OCI-LY1 (cell line): ENCODE data around the gene ZNF536.
"Not testable (repeated sequence)": the region's sequence is repeated elsewhere in the genome, so short reads cannot be mapped to it uniquely, and the experiment has no call there.

Experiments
- H2AFZ ChIP-seq: fragments of 200-600 bp; sonication (generic), shearing (Covaris generic); 2 replicates; pipeline ENCODE4 v1.6.0; 2014; ENCODE audit warnings: antibody characterized with exemption, mild to moderate bottlenecking, low read length
- H3F3A ChIP-seq: fragments of 200-600 bp; sonication (generic), shearing (Covaris generic); 2 replicates; pipeline ENCODE4 v1.6.0; 2014; ENCODE audit warnings: mild to moderate bottlenecking, antibody characterized with exemption, low read length, moderate library complexity; ENCODE audit not compliant: insufficient read depth
- H3K27ac ChIP-seq: fragments of 200-600 bp; sonication (generic); 2 replicates; pipeline ENCODE4 v1.5.1; 2014; ENCODE audit warnings: low read length, mixed run types, mild to moderate bottlenecking, low read depth; ENCODE audit not compliant: poor library complexity, severe bottlenecking
- H3K27me3 ChIP-seq: fragments of 200-600 bp; sonication (generic); 2 replicates; pipeline ENCODE4 v1.6.0; 2014; ENCODE audit warnings: antibody characterized with exemption, mild to moderate bottlenecking, low read length, moderate library complexity; ENCODE audit not compliant: insufficient read depth
- H3K36me3 ChIP-seq: fragments of 200-600 bp; sonication (generic); 2 replicates; pipeline ENCODE4 v1.6.1; 2014; ENCODE audit warnings: mild to moderate bottlenecking, antibody characterized with exemption, low read length, moderate library complexity, mixed read lengths; ENCODE audit not compliant: insufficient read depth
- H3K4me1 ChIP-seq: fragments of 200-600 bp; sonication (generic); 2 replicates; pipeline ENCODE4 v1.5.1; 2014; ENCODE audit warnings: mild to moderate bottlenecking, low read length, moderate library complexity; ENCODE audit not compliant: insufficient read depth, severe bottlenecking
- H3K4me2 ChIP-seq: fragments of 200-600 bp; sonication (generic), shearing (Covaris generic); 2 replicates; pipeline ENCODE4 v1.6.1; 2014; ENCODE audit warnings: low read length
- H3K4me3 ChIP-seq: fragments of 200-600 bp; sonication (generic); 2 replicates; pipeline ENCODE4 v1.5.1; 2014; ENCODE audit warnings: low read length, low read depth, mild to moderate bottlenecking, mixed read lengths; ENCODE audit not compliant: poor library complexity, severe bottlenecking
- H3K79me2 ChIP-seq: fragments of 200-600 bp; shearing (Covaris generic); 2 replicates; pipeline ENCODE4 v1.6.1; 2016; ENCODE audit warnings: mixed run types, low read length, mixed read lengths; ENCODE audit not compliant: insufficient read depth
- H3K9ac ChIP-seq: fragments of 200-600 bp; sonication (generic), shearing (Covaris generic); 2 replicates; pipeline ENCODE4 v1.6.1; 2014; ENCODE audit warnings: mild to moderate bottlenecking, low read length, mixed read lengths
- H3K9me2 ChIP-seq: fragments of 200-600 bp; sonication (generic), shearing (Covaris generic); 2 replicates; pipeline ENCODE4 v1.6.1; 2014; ENCODE audit warnings: low read depth, mild to moderate bottlenecking, low read length, mixed read lengths
- H3K9me3 ChIP-seq: fragments of 200-600 bp; shearing (Covaris generic); 2 replicates; pipeline ENCODE4 v1.6.1; 2014; ENCODE audit warnings: low read length, mixed read lengths
- H4K20me1 ChIP-seq: fragments of 200-600 bp; sonication (generic), shearing (Covaris generic); 2 replicates; pipeline ENCODE4 v1.6.0; 2016; ENCODE audit warnings: mild to moderate bottlenecking, low read length; ENCODE audit not compliant: insufficient read depth
- CTCF ChIP-seq: fragments of 200-600 bp; sonication (generic), shearing (Covaris generic); IDR thresholded peaks from 2 replicates; pipeline ENCODE4 v1.5.1; 2017; ENCODE audit warnings: mild to moderate bottlenecking, antibody characterized with exemption, low read length, moderate library complexity, mixed read lengths
- EZH2 ChIP-seq: fragments of 200-600 bp; sonication (generic), shearing (Covaris generic); IDR thresholded peaks from 2 replicates; pipeline ENCODE4 v1.8.0; 2017; ENCODE audit warnings: borderline replicate concordance, mixed run types, mild to moderate bottlenecking, antibody characterized with exemption, low read length, moderate library complexity, mixed read lengths

Gene ZNF536

GRCh38 chr19:30394481-30395151, 22.4 kb downstream of the ZNF536 start:
- H2AFZ ChIP-seq: no peak overlapping the region
- no peak overlapping the region for H3K27ac ChIP-seq
- H4K20me1 ChIP-seq: no peaks in the 10 kb centered on the region
- H3K9me3 ChIP-seq: no peaks in the 10 kb centered on the region
- no peaks in the 10 kb centered on the region for H3K9me2 ChIP-seq
- TF ChIP-seq CTCF (no peak), EZH2 (no peak)
- H3K4me2 ChIP-seq: no peak overlapping the region
- no peaks in the 10 kb centered on the region for H3K4me1 ChIP-seq
- H3K36me3 ChIP-seq: no peaks in the 10 kb centered on the region
- H3K79me2 ChIP-seq: no peaks in the 10 kb centered on the region
- no peak overlapping the region for H3K9ac ChIP-seq
- 0 out of 2 replicates have a peak, but pooled peaks cover 6% of the 10 kb centered on the region for H3K27me3 ChIP-seq
- no peaks in the 10 kb centered on the region for H3F3A ChIP-seq
- no peak overlapping the region for H3K4me3 ChIP-seq

GRCh38 chr19:30395283-30395682, 23.1 kb downstream of the ZNF536 start:
- Histone ChIP-seq H3K36me3 (no peaks in the 10 kb centered on the region), H3K27ac (no peak overlapping the region), H3K27me3 (0 out of 2 replicates have a peak, but pooled peaks cover 6% of the 10 kb centered on the region), H3K9ac (no peak overlapping the region), H3K9me3 (no peaks in the 10 kb centered on the region), H2AFZ (no peak overlapping the region), H3F3A (no peaks in the 10 kb centered on the region), H3K4me1 (no peaks in the 10 kb centered on the region), H3K79me2 (no peaks in the 10 kb centered on the region), H3K9me2 (no peaks in the 10 kb centered on the region), H3K4me3 (no peak overlapping the region), H4K20me1 (no peaks in the 10 kb centered on the region), H3K4me2 (no peak overlapping the region)
- TF ChIP-seq CTCF (no peak), EZH2 (no peak)

GRCh38 chr19:30398539-30398938, 26.4 kb downstream of the ZNF536 start:
- H3K9me3 ChIP-seq, H3K4me2 ChIP-seq, H3K9ac ChIP-seq, H3K36me3 ChIP-seq, H2AFZ ChIP-seq, H4K20me1 ChIP-seq, H3F3A ChIP-seq, H3K4me3 ChIP-seq, H3K79me2 ChIP-seq, H3K27me3 ChIP-seq, H3K4me1 ChIP-seq, H3K9me2 ChIP-seq, H3K27ac ChIP-seq: not testable (repeated sequence)

- no peaks in the 10 kb centered on the region for H3K4me1 ChIP-seq
- H3K4me2 ChIP-seq: no peak overlapping the region
- no peak overlapping the region for H3K4me3 ChIP-seq
- no peaks in the 10 kb centered on the region for H3K9me2 ChIP-seq
- TF ChIP-seq CTCF (no peak), EZH2 (no peak)
- H4K20me1 ChIP-seq: no peaks in the 10 kb centered on the region
- no peak overlapping the region for H2AFZ ChIP-seq
- H3K27ac ChIP-seq: no peak overlapping the region
- no peaks in the 10 kb centered on the region for H3K36me3 ChIP-seq
- H3F3A ChIP-seq: no peaks in the 10 kb centered on the region
- no peaks in the 10 kb centered on the region for H3K79me2 ChIP-seq
- H3K9ac ChIP-seq: no peak overlapping the region
- no peaks in the 10 kb centered on the region for H3K27me3 ChIP-seq
- H3K9me3 ChIP-seq: no peaks in the 10 kb centered on the region
Measured at GRCh38 chr19:30401956-30402355, 29.8 kb downstream of the ZNF536 start.
